A549 (cell line): ENCODE data around the gene NGFR. TPM values are rescaled to one million over a fixed set of nuclear protein-coding genes. Genes with fewer than 3 reads are reported as not detected.

ENCODE experiments used
- ATAC-seq, 2 experiments: fragments of 200-7000 bp in 1 of 2; fragments of >200 bp in 1 of 2; cut with Nextera tagmentation in 1 of 2; cut with Tn5 transposase in 1 of 2; 3 replicates each; pipeline versions ENCODE4 v1.8.0 to v1.9.1; 2018 to 2020; ENCODE audit warnings: mild to moderate bottlenecking in 1 of 2, moderate library complexity in 1 of 2
- CTCF ChIA-PET: fragments of 300-600 bp; sonication (Branson Sonifier 250); formaldehyde crosslinking; extraction: SDS; loops from one replicate; lab custom pipeline; 2021; ENCODE audit warnings: antibody characterized with exemption, inconsistent platforms; lab: Yijun Ruan, JAX
- POLR2A ChIA-PET: fragments of 350-600 bp; formaldehyde crosslinking; extraction: SDS; loops from one replicate; lab custom pipeline; 2021; ENCODE audit warnings: antibody characterized with exemption, inconsistent platforms; lab: Yijun Ruan, JAX
- DNase-seq, 2 experiments: peaks; one replicate each; pipeline versions ENCODE4 v3.0.0 to v3.0.0-alpha.2; 2011 to 2016; ENCODE audit warnings: low read depth in 1 of 2, low spot score in 1 of 2
- FAIRE-seq: peaks from 2 replicates; lab custom pipeline; 2011; peaks lifted over from hg19 to GRCh38; lab: Jason Lieb, UNC
- H3K27ac ChIP-seq, 2 experiments: fragments of >200 bp; sonication (Bioruptor Twin); formaldehyde crosslinking; 3 replicates each; pipeline ENCODE4 v1.5.1; 2016 to 2017
- H3K4me1 ChIP-seq: fragments of >200 bp; sonication (Bioruptor Twin); formaldehyde crosslinking; 3 replicates; pipeline ENCODE4 v1.6.1; 2016
- H3K4me2 ChIP-seq: fragments of >200 bp; sonication (Bioruptor Twin); formaldehyde crosslinking; 3 replicates; pipeline ENCODE4 v1.6.1; 2016
- H3K4me3 ChIP-seq: fragments of >200 bp; sonication (Bioruptor Twin); formaldehyde crosslinking; 3 replicates; pipeline ENCODE4 v1.5.1; 2016
- H3K9me3 ChIP-seq: fragments of >200 bp; sonication (Bioruptor Twin); formaldehyde crosslinking; 3 replicates; pipeline ENCODE4 v1.6.1; 2016
- CEBPB ChIP-seq, 2 experiments: fragments of >200 bp in 1 of 2; sonication (Bioruptor Twin) in 1 of 2; formaldehyde crosslinking in 1 of 2; IDR thresholded peaks; 2 replicates each; pipeline ENCODE4 v1.6.1; 2012 to 2016
- CHD2 ChIP-seq: fragments of 150-350 bp; IDR thresholded peaks from 2 replicates; pipeline ENCODE4 v1.6.1; 2014; ENCODE audit warnings: low read length; ENCODE audit not compliant: partially characterized antibody
- CHD4 ChIP-seq: fragments of 200-600 bp; sonication (generic); IDR thresholded peaks from 2 replicates; pipeline ENCODE4 v1.6.1; 2016; ENCODE audit warnings: antibody characterized with exemption, mild to moderate bottlenecking, borderline replicate concordance
- EHF ChIP-seq: fragments of 250-450 bp; sonication (Bioruptor Pico); IDR thresholded peaks from 2 replicates; pipeline ENCODE4 v1.5.0; 2020; ENCODE audit warnings: mild to moderate bottlenecking
- EHMT2 ChIP-seq: fragments of 200-600 bp; sonication (generic); IDR thresholded peaks from 2 replicates; pipeline ENCODE4 v1.6.1; 2016; ENCODE audit warnings: antibody characterized with exemption, low read depth, mild to moderate bottlenecking, moderate library complexity
- HDAC2 ChIP-seq: fragments of 200-600 bp; sonication (generic); IDR thresholded peaks from 2 replicates; pipeline ENCODE4 v1.6.1; 2016
- HOXA7 ChIP-seq: fragments of 250-450 bp; sonication (Bioruptor Pico); IDR thresholded peaks from 2 replicates; pipeline ENCODE4 v1.5.0; 2020; ENCODE audit warnings: mild to moderate bottlenecking, moderate library complexity
- JUN ChIP-seq, 2 experiments: fragments of >200 bp; sonication (Bioruptor Twin); formaldehyde crosslinking; IDR thresholded peaks; 2 replicates in 1 of 2; 3 replicates in 1 of 2; pipeline ENCODE4 v1.6.1; 2016 to 2017
- JUNB ChIP-seq: fragments of >200 bp; sonication (Bioruptor Twin); formaldehyde crosslinking; IDR thresholded peaks from 2 replicates; pipeline ENCODE4 v1.6.1; 2016
- KDM1A ChIP-seq: fragments of 200-600 bp; sonication (generic); IDR thresholded peaks from 2 replicates; pipeline ENCODE4 v1.6.1; 2016; ENCODE audit warnings: low read depth, mild to moderate bottlenecking
- KDM5A ChIP-seq: fragments of 200-600 bp; sonication (generic); IDR thresholded peaks from 2 replicates; pipeline ENCODE4 v1.6.1; 2016; ENCODE audit warnings: antibody characterized with exemption, mild to moderate bottlenecking
- MAFK ChIP-seq: fragments of 450-650 bp; IDR thresholded peaks from 2 replicates; pipeline ENCODE4 v1.6.1; 2014; ENCODE audit not compliant: partially characterized antibody
- MAZ ChIP-seq: fragments of 150-350 bp; IDR thresholded peaks from 2 replicates; pipeline ENCODE4 v1.6.1; 2014; ENCODE audit warnings: antibody characterized with exemption, low read depth, low read length, borderline replicate concordance
- NR3C1 ChIP-seq: fragments of >200 bp; sonication (Bioruptor Twin); formaldehyde crosslinking; IDR thresholded peaks from 3 replicates; pipeline ENCODE4 v1.6.1; 2017
- RCOR1 ChIP-seq: fragments of 150-350 bp; IDR thresholded peaks from 2 replicates; pipeline ENCODE4 v1.6.1; 2014; ENCODE audit warnings: antibody characterized with exemption, low read length, low read depth
- RFX5 ChIP-seq: fragments of 450-650 bp; IDR thresholded peaks from 2 replicates; pipeline ENCODE4 v1.7.1; 2014; ENCODE audit warnings: antibody characterized with exemption, mild to moderate bottlenecking, moderate library complexity
- SREBF2 ChIP-seq: fragments of 450-650 bp; IDR thresholded peaks from 2 replicates; pipeline ENCODE4 v1.6.1; 2014; ENCODE audit warnings: mild to moderate bottlenecking, moderate library complexity
- TFCP2L1 ChIP-seq: fragments of 250-450 bp; sonication (Bioruptor Pico); IDR thresholded peaks from 2 replicates; pipeline ENCODE4 v1.5.0; 2021; ENCODE audit warnings: mild to moderate bottlenecking
- TP53 ChIP-seq: fragments of 250-450 bp; sonication (Bioruptor Pico); IDR thresholded peaks from 2 replicates; pipeline ENCODE4 v1.5.0; 2021; ENCODE audit warnings: mild to moderate bottlenecking, moderate library complexity
- ZFP36 ChIP-seq: fragments of 450-650 bp; IDR thresholded peaks from 2 replicates; pipeline ENCODE4 v1.6.1; 2014; ENCODE audit warnings: borderline replicate concordance; ENCODE audit not compliant: partially characterized antibody
- ZNF302 ChIP-seq: fragments of 250-450 bp; sonication (Bioruptor Pico); IDR thresholded peaks from 2 replicates; pipeline ENCODE4 v1.9.0; 2021; ENCODE audit warnings: inconsistent platforms, mild to moderate bottlenecking, moderate library complexity
- WGBS: methylation state at CpG from one replicate; pipeline ENCODE4 v1.1.6; 2017; ENCODE audit errors: missing lambda C conversion rate; 5-methylcytosine and 5-hydroxymethylcytosine counted together
- polyA plus RNA-seq, 4 experiments: library from polyadenylated mRNA; depleted of rRNA in 3 of 4; stranded (reverse); fragments of >200 nt; fragmentation: RNase III in 1 of 4; extraction: RNeasy Plus Mini Kit Qiagen cat#74134 plus additional on column Dnase treatment in 1 of 4; gene quantifications; 2 replicates in 3 of 4; 3 replicates in 1 of 4; pipeline ENCODE4 v1.2.3, GENCODE V29; 2011 to 2017
- TF ChIP-seq, protein P1 (sequence below): fragments of 150-350 bp; IDR thresholded peaks from 2 replicates; pipeline ENCODE4 v1.6.1; 2014; ENCODE audit warnings: low read depth, mild to moderate bottlenecking, low read length
- TF ChIP-seq, protein P2 (sequence below): fragments of >200 bp; sonication (Bioruptor Twin); formaldehyde crosslinking; IDR thresholded peaks from 3 replicates; pipeline ENCODE4 v1.5.1; 2016
- TF ChIP-seq, protein P3 (sequence below): fragments of 200-600 bp; sonication (generic); IDR thresholded peaks from 2 replicates; pipeline ENCODE4 v1.6.1; 2016; ENCODE audit warnings: antibody characterized with exemption, mild to moderate bottlenecking, moderate library complexity

The NGFR gene
- polyA plus RNA-seq, 2 of the 4 experiments (the other 2 are of a cell fraction), result 0.13 to 0.18 TPM

DNA sequence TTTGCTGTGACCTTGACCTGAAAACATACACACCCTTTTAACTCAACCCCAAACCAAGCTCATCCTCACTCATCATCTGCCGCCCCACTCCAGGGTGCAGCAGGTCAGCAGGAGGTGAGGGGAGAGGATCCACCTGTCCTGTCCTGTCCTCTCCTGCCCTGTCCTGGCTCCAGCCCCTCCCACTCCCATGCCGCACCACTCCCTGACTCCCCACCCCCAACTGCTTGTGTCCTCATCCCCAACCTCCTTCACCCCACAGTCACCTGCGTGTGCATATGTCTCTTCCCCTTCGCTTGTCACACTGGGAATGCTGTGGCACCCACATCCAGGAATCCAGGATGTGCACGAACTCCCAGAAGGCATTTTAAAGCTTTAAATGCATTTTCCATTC is 15.6 kb downstream of the NGFR start:
- WGBS, result 64% methylated on average over 5 of the region's 5 CpGs
- no peak overlapping the region for H3K4me3 ChIP-seq
- no peak for TF ChIP-seq KDM1A
- TF ChIP-seq, protein P1, sequence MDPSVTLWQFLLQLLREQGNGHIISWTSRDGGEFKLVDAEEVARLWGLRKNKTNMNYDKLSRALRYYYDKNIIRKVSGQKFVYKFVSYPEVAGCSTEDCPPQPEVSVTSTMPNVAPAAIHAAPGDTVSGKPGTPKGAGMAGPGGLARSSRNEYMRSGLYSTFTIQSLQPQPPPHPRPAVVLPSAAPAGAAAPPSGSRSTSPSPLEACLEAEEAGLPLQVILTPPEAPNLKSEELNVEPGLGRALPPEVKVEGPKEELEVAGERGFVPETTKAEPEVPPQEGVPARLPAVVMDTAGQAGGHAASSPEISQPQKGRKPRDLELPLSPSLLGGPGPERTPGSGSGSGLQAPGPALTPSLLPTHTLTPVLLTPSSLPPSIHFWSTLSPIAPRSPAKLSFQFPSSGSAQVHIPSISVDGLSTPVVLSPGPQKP, result no peak
- no peak for TF ChIP-seq EHMT2
- no peak for TF ChIP-seq CHD4
- no peak for TF ChIP-seq RCOR1
- TF ChIP-seq ZNF302 (CRISPR knock-in tag), result no peak
- TF ChIP-seq KDM5A, result no peak
- TF ChIP-seq CEBPB (IDR thresholded peaks at IDR 0.05), result no peak
- TF ChIP-seq HDAC2, result no peak
- no peak for TF ChIP-seq NR3C1
- TF ChIP-seq, all 56 proteins: peak for 0
- H3K4me1 ChIP-seq, result peaks cover 19% of the 10 kb centered on the region
- POLR2A ChIA-PET, result no interaction called here
- no peak for FAIRE-seq
- no peak for DNase-seq
- H3K27ac ChIP-seq, result no peak overlapping the region
- CTCF ChIA-PET, result interaction anchor here (0.7 to 15.6 kb wide), 7 partner anchors 9 to 220 kb away, joined by 3 to 214 read pairs (median 6); partner anchors contain the start of gene NGFR
- H3K4me2 ChIP-seq, result no peak overlapping the region
- ATAC-seq, result no peak
- no peaks in the 10 kb centered on the region for H3K9me3 ChIP-seq

DNA sequence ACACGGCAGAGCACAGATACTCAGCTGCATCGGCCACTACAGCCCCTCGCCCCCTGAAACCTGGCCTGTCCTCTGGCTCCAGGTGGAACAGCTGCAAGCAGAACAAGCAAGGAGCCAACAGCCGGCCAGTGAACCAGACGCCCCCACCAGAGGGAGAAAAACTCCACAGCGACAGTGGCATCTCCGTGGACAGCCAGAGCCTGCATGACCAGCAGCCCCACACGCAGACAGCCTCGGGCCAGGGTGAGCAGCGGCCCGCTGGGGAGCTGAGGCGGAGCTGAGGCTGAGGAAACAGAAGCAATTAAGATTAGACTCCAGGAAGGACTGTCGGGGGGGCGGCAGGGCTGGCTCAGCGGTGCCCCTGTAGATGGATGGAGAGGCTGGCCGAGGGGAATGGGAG is 16.7 kb downstream of the NGFR start:
- WGBS, result 86% methylated on average over 16 of the region's 16 CpGs
- ChIA-PET POLR2A (no interaction called here), CTCF (interaction anchor here (0.6 to 15.6 kb wide), 5 partner anchors 8 to 197 kb away, joined by 3 to 214 read pairs (median 7); partner anchors contain the start of gene NGFR)
- ATAC-seq (no peak), FAIRE-seq (no peak), DNase-seq (no peak)
- H3K4me2 ChIP-seq, result no peak overlapping the region
- H3K4me1 ChIP-seq, result peaks cover 19% of the 10 kb centered on the region
- H3K4me3 ChIP-seq, result no peak overlapping the region
- H3K9me3 ChIP-seq, result no peaks in the 10 kb centered on the region
- H3K27ac ChIP-seq, result no peak overlapping the region
- TF ChIP-seq JUN (IDR thresholded peaks at IDR 0.05) (no peak), JUNB (no peak), ZFP36 (no peak), HOXA7 (CRISPR knock-in tag) (no peak), MAFK (no peak), SREBF2 (no peak), MAZ (no peak), RFX5 (no peak), TP53 (CRISPR knock-in tag) (no peak), CHD2 (no peak), TFCP2L1 (no peak), EHF (CRISPR knock-in tag) (no peak), CEBPB (IDR thresholded peaks at IDR 0.05) (no peak), KDM1A (no peak), KDM5A (no peak)
- TF ChIP-seq, protein P2, sequence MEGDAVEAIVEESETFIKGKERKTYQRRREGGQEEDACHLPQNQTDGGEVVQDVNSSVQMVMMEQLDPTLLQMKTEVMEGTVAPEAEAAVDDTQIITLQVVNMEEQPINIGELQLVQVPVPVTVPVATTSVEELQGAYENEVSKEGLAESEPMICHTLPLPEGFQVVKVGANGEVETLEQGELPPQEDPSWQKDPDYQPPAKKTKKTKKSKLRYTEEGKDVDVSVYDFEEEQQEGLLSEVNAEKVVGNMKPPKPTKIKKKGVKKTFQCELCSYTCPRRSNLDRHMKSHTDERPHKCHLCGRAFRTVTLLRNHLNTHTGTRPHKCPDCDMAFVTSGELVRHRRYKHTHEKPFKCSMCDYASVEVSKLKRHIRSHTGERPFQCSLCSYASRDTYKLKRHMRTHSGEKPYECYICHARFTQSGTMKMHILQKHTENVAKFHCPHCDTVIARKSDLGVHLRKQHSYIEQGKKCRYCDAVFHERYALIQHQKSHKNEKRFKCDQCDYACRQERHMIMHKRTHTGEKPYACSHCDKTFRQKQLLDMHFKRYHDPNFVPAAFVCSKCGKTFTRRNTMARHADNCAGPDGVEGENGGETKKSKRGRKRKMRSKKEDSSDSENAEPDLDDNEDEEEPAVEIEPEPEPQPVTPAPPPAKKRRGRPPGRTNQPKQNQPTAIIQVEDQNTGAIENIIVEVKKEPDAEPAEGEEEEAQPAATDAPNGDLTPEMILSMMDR, result no peak
- TF ChIP-seq, protein P3, sequence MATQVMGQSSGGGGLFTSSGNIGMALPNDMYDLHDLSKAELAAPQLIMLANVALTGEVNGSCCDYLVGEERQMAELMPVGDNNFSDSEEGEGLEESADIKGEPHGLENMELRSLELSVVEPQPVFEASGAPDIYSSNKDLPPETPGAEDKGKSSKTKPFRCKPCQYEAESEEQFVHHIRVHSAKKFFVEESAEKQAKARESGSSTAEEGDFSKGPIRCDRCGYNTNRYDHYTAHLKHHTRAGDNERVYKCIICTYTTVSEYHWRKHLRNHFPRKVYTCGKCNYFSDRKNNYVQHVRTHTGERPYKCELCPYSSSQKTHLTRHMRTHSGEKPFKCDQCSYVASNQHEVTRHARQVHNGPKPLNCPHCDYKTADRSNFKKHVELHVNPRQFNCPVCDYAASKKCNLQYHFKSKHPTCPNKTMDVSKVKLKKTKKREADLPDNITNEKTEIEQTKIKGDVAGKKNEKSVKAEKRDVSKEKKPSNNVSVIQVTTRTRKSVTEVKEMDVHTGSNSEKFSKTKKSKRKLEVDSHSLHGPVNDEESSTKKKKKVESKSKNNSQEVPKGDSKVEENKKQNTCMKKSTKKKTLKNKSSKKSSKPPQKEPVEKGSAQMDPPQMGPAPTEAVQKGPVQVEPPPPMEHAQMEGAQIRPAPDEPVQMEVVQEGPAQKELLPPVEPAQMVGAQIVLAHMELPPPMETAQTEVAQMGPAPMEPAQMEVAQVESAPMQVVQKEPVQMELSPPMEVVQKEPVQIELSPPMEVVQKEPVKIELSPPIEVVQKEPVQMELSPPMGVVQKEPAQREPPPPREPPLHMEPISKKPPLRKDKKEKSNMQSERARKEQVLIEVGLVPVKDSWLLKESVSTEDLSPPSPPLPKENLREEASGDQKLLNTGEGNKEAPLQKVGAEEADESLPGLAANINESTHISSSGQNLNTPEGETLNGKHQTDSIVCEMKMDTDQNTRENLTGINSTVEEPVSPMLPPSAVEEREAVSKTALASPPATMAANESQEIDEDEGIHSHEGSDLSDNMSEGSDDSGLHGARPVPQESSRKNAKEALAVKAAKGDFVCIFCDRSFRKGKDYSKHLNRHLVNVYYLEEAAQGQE, result no peak
